DOHH2 (cell line): ENCODE measurements around the gene SMR3B.

Experiments
- H3F3A ChIP-seq: fragments of 200-600 bp; sonication (generic), shearing (Covaris generic); 2 replicates; pipeline ENCODE4 v1.6.0; 2016; ENCODE audit warnings: antibody characterized with exemption, mild to moderate bottlenecking; ENCODE audit not compliant: control insufficient read depth, insufficient read depth
- H3K27ac ChIP-seq: fragments of 200-600 bp; sonication (generic); 2 replicates; pipeline ENCODE4 v1.5.1; 2014; ENCODE audit warnings: low read depth, mild to moderate bottlenecking, low read length, moderate library complexity
- H3K27me3 ChIP-seq: fragments of 200-600 bp; sonication (generic); 2 replicates; pipeline ENCODE4 v1.6.1; 2014; ENCODE audit warnings: mild to moderate bottlenecking, low read length, mixed read lengths; ENCODE audit not compliant: control insufficient read depth
- H3K36me3 ChIP-seq: fragments of 200-600 bp; sonication (generic); 2 replicates; pipeline ENCODE4 v1.6.1; 2014; ENCODE audit warnings: mild to moderate bottlenecking, low read length, moderate library complexity, mixed read lengths; ENCODE audit not compliant: control insufficient read depth
- H3K4me1 ChIP-seq: fragments of 200-600 bp; sonication (generic); 2 replicates; pipeline ENCODE4 v1.6.1; 2014; ENCODE audit warnings: mild to moderate bottlenecking, low read length, mixed read lengths; ENCODE audit not compliant: control insufficient read depth
- H3K4me2 ChIP-seq: fragments of 200-600 bp; sonication (generic); 2 replicates; pipeline ENCODE4 v1.6.0; 2014; ENCODE audit warnings: mild to moderate bottlenecking, low read length, moderate library complexity
- H3K4me3 ChIP-seq: fragments of 200-600 bp; sonication (generic); 2 replicates; pipeline ENCODE4 v1.5.1; 2014; ENCODE audit warnings: mild to moderate bottlenecking, low read length, mixed read lengths
- H3K79me2 ChIP-seq: fragments of 200-600 bp; sonication (generic); 2 replicates; pipeline ENCODE4 v1.6.1; 2014; ENCODE audit warnings: mild to moderate bottlenecking, low read length, mixed read lengths; ENCODE audit not compliant: control insufficient read depth
- H3K9me2 ChIP-seq: fragments of 200-600 bp; sonication (generic); replicated peaks from 2 replicates; pipeline ENCODE4 v1.6.1; 2014; ENCODE audit warnings: mild to moderate bottlenecking, low read length, mixed read lengths; ENCODE audit not compliant: control insufficient read depth
- H3K9me3 ChIP-seq: fragments of 200-600 bp; sonication (generic); 2 replicates; pipeline ENCODE4 v1.6.1; 2014; ENCODE audit warnings: antibody characterized with exemption, low read length, mixed read lengths; ENCODE audit not compliant: control insufficient read depth, insufficient read depth
- H4K20me1 ChIP-seq: fragments of 200-600 bp; sonication (generic); 2 replicates; pipeline ENCODE4 v1.6.0; 2014; ENCODE audit warnings: low read depth, mild to moderate bottlenecking, antibody characterized with exemption, low read length, moderate library complexity; ENCODE audit not compliant: control insufficient read depth, insufficient read depth
- CTCF ChIP-seq: fragments of 200-600 bp; sonication (generic); IDR thresholded peaks from one replicate; pipeline ENCODE4 v1.5.1; 2014; ENCODE audit warnings: antibody characterized with exemption, mild to moderate bottlenecking, low read depth, low read length; ENCODE audit not compliant: poor library complexity, severe bottlenecking
- EZH2phosphoT487 ChIP-seq: fragments of 200-600 bp; sonication (generic); IDR thresholded peaks from 2 replicates; pipeline ENCODE4 v1.6.1; 2017; ENCODE audit warnings: borderline replicate concordance, mild to moderate bottlenecking, antibody characterized with exemption, low read length, moderate library complexity, mixed read lengths

The SMR3B gene

DNA sequence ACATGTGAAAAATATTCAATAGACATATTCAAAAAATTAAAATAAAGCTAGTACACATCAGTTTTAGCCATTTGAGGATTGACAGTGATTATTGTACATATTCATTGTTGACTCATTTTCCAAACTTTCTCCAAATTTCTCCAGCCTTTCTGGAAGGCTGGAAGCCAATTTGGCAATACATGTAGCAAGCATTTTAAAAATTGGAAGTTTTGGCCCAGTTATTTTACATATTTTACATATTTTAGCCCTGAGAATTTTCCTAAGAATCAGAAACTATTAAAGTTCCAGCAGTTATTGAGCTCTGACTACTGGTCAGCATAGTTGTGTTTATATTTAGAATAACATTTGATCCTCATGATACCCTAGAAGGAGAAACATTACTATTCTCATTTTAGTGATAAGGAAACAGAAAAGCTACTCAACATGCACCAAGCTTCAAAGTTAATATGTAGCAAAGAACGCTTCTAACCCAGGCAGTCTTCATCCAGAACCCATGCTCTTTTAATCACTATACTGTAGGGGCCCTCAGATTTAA lies 45.0 kb upstream of the SMR3B start:
- Histone ChIP-seq H3K27ac (no peak overlapping the region), H3K36me3 (no peaks in the 10 kb centered on the region), H3F3A (no peaks in the 10 kb centered on the region), H4K20me1 (no peaks in the 10 kb centered on the region), H3K27me3 (no peaks in the 10 kb centered on the region), H3K4me2 (no peak overlapping the region), H3K79me2 (no peaks in the 10 kb centered on the region), H3K4me3 (no peak overlapping the region), H3K9me3 (no peaks in the 10 kb centered on the region), H3K9me2 (no peaks in the 10 kb centered on the region), H3K4me1 (peaks cover 9% of the 10 kb centered on the region)
- no peak for TF ChIP-seq EZH2phosphoT487
- no peak for TF ChIP-seq CTCF

DNA sequence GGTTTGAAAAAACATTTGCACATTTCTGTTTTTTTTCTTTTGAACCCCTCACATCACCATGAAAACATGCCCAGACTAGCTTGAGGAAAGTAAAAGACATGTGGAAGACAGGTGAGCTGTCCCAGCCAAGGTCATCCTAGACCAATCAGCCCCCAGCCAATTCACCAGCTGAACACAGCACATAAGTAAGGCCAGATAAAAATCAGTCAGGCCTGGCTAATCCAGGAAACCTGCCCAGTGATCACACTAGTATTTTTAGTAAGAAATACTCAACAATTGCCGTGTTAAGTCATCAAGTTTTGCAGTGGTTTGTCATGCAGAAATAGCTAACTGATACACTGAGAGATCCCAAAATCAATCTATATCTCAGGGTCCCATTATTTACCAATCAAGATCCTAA lies 26.7 kb upstream of the SMR3B start:
- Histone ChIP-seq H3K27ac (no peak overlapping the region), H3K27me3 (no peaks in the 10 kb centered on the region), H4K20me1 (no peaks in the 10 kb centered on the region), H3K79me2 (no peaks in the 10 kb centered on the region), H3K9me2 (no peaks in the 10 kb centered on the region), H3K4me1 (peaks cover 15% of the 10 kb centered on the region), H3K9me3 (no peaks in the 10 kb centered on the region), H3K4me3 (no peak overlapping the region), H3K36me3 (no peaks in the 10 kb centered on the region), H3K4me2 (no peak overlapping the region), H3F3A (no peaks in the 10 kb centered on the region)
- TF ChIP-seq EZH2phosphoT487: no peak
- TF ChIP-seq CTCF: no peak

DNA sequence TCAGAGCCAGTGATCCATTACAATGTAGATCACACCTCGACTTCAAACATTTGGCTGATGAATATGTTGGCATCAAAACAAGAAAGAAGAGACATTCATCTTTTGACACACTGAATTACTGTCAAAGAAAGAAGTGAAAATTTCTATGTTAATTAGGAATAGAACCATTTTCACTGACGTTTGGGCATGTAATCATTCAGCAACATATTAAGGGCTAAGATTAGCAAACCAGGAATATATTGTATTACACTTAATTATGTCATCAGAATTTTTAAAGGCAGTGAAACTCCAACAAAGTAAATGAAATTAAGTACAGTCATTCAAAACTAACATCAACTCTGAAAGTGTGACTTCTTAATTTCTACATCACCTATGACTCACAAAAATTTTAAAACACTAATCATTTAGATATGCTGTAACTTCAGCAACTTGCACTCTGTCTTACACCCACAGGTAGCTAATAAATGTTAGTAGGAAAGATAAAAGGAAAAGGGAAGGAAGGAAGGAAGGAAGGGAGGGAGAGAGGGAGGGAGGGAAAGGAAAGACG lies 23.7 kb upstream of the SMR3B start:
- TF ChIP-seq EZH2phosphoT487 (no peak), CTCF (no peak)

More for the DNA sequence above, 23.7 kb upstream of the SMR3B start:
- Histone ChIP-seq H3K4me1 (peaks cover 26% of the 10 kb centered on the region), H3K4me2 (no peak overlapping the region), H3K36me3 (no peaks in the 10 kb centered on the region), H4K20me1 (no peaks in the 10 kb centered on the region), H3K9me2 (no peaks in the 10 kb centered on the region), H3K79me2 (no peaks in the 10 kb centered on the region), H3K9me3 (no peaks in the 10 kb centered on the region), H3K27me3 (no peaks in the 10 kb centered on the region), H3K27ac (no peak overlapping the region), H3K4me3 (no peak overlapping the region), H3F3A (no peaks in the 10 kb centered on the region)
